HL-60 (cell line): ENCODE results near the gene GOLM1.

ENCODE experiments used
- CTCF ChIP-seq: IDR thresholded peaks from one replicate; pipeline ENCODE4 v1.5.1; 2011; ENCODE audit warnings: low read length, control low read depth, inconsistent platforms; ENCODE audit not compliant: insufficient read depth
- POLR2AphosphoS5 ChIP-seq: IDR thresholded peaks from 2 replicates; pipeline ENCODE4 v1.6.1; 2012; ENCODE audit warnings: low read depth
- SPI1 ChIP-seq: IDR thresholded peaks from 2 replicates; pipeline ENCODE4 v1.6.1; 2012; ENCODE audit warnings: low read depth, mild to moderate bottlenecking, borderline replicate concordance

- TF ChIP-seq SPI1 (no peak), POLR2AphosphoS5 (no peak), CTCF (no peak)
Observed at GRCh38 chr9:85987236-85987635, 112.1 kb downstream of the GOLM1 start.
